ENCODE results near the gene SRSF4.

GRCh38 chr1:29117381-29117780 is 64.3 kb downstream of the SRSF4 start:
- TF ChIP-seq CTCF (IDR thresholded peaks at IDR 0.05) (no peak), POLR2A (IDR thresholded peaks at IDR 0.05) (no peak), POLR2AphosphoS5 (IDR thresholded peaks at IDR 0.05; ENCODE audit: insufficient read depth in 1 of 2, low read depth in 1 of 2) (no peak)

All from vagina (tissue), 2 donors.